HuH-7.5 (cell line): Measurements from ENCODE around the gene SV2C.
"Not testable (repeated sequence)": the region's sequence is repeated elsewhere in the genome, so short reads cannot be mapped to it uniquely, and the experiment has no call there.

ENCODE experiments used
- DNase-seq: peaks from one replicate; pipeline ENCODE4 v3.0.0; 2011; ENCODE audit warnings: low spot score

SV2C gene

GRCh38 chr5:76301932-76302331 lies 218.7 kb downstream of the SV2C start:
- DNase-seq, result not testable (repeated sequence)

- DNase-seq, result not testable (repeated sequence)
Observed at GRCh38 chr5:76302661-76303060, 219.5 kb downstream of the SV2C start.

- DNase-seq, result no peak
Observed at GRCh38 chr5:76303921-76304320, 220.7 kb downstream of the SV2C start.

GRCh38 chr5:76305269-76305668 lies 222.1 kb downstream of the SV2C start:
- no peak for DNase-seq

GRCh38 chr5:76305775-76306174 lies 222.6 kb downstream of the SV2C start:
- DNase-seq, result no peak

- no peak for DNase-seq
Observed at GRCh38 chr5:76310208-76310607, 227.0 kb downstream of the SV2C start.

GRCh38 chr5:76312783-76313182 lies 229.6 kb downstream of the SV2C start:
- DNase-seq, result no peak

GRCh38 chr5:76314643-76315042 lies 231.5 kb downstream of the SV2C start:
- no peak for DNase-seq

- no peak for DNase-seq
Observed at GRCh38 chr5:76319673-76320072, 236.5 kb downstream of the SV2C start.

- not testable (repeated sequence) for DNase-seq
Observed at GRCh38 chr5:76323494-76323893, 240.3 kb downstream of the SV2C start.

- DNase-seq, result no peak
Observed at GRCh38 chr5:76325326-76325725, 242.1 kb downstream of the SV2C start.

- DNase-seq, result no peak
Observed at GRCh38 chr5:76325876-76326491, 242.8 kb downstream of the SV2C start.

GRCh38 chr5:76326577-76327302 lies 243.6 kb downstream of the SV2C start:
- DNase-seq, result no peak

GRCh38 chr5:76329346-76329745 lies 246.2 kb downstream of the SV2C start:
- DNase-seq, result no peak

GRCh38 chr5:76331126-76331525 lies 247.9 kb downstream of the SV2C start:
- no peak for DNase-seq

- DNase-seq, result peak; percentile 70
Observed at GRCh38 chr5:76332102-76332501, 248.9 kb downstream of the SV2C start.

GRCh38 chr5:76332611-76333205 lies 249.5 kb downstream of the SV2C start:
- no peak for DNase-seq

- no peak for DNase-seq
Observed at GRCh38 chr5:76333571-76333970, 250.4 kb downstream of the SV2C start.

GRCh38 chr5:76334574-76334973 lies 251.4 kb downstream of the SV2C start:
- DNase-seq, result no peak

- not testable (repeated sequence) for DNase-seq
Observed at GRCh38 chr5:76335451-76335850, 252.3 kb downstream of the SV2C start.

- not testable (repeated sequence) for DNase-seq
Observed at GRCh38 chr5:76336253-76336809, 253.1 kb downstream of the SV2C start.

- DNase-seq, result peak; percentile 81
Observed at GRCh38 chr5:76337953-76338451, 254.8 kb downstream of the SV2C start.

- no peak for DNase-seq
Observed at GRCh38 chr5:76339919-76340318, 256.7 kb downstream of the SV2C start.
